Muscle layer of colon (tissue), 2 donors: ENCODE data around the gene RAD23A.

Experiments
- H3K27ac ChIP-seq: one replicate; pipeline ENCODE4 v1.7.0; 2013; ENCODE audit warnings: low read depth, mild to moderate bottlenecking, low read length, moderate library complexity
- H3K27me3 ChIP-seq, 2 donors: one replicate each; pipeline ENCODE4 v1.7.0; 2013; ENCODE audit warnings: low read length in 2 of 2, mild to moderate bottlenecking in 2 of 2; ENCODE audit not compliant: insufficient read depth in 2 of 2, control insufficient read depth in 1 of 2
- H3K36me3 ChIP-seq: one replicate; pipeline ENCODE4 v1.7.0; 2013; ENCODE audit warnings: mild to moderate bottlenecking, low read length; ENCODE audit not compliant: insufficient read depth
- H3K4me1 ChIP-seq: one replicate; pipeline ENCODE4 v1.7.0; 2013; ENCODE audit warnings: mild to moderate bottlenecking, low read length; ENCODE audit not compliant: insufficient read depth
- H3K4me3 ChIP-seq, 2 donors: one replicate each; pipeline ENCODE4 v1.7.0; 2013; ENCODE audit warnings: low read length in 2 of 2, low read depth in 1 of 2, mild to moderate bottlenecking in 1 of 2, moderate library complexity in 1 of 2
- H3K9ac ChIP-seq: one replicate; pipeline ENCODE4 v1.7.0; 2013; ENCODE audit warnings: low read length
- H3K9me3 ChIP-seq: one replicate; pipeline ENCODE4 v1.7.0; 2013; ENCODE audit warnings: mild to moderate bottlenecking, low read length
- donor health status: abdominal sarcoma.
- donor health status: Adenocarcinoma of cecum.

The RAD23A gene

GRCh38 chr19:12939975-12940423, 5.7 kb upstream of the RAD23A start:
- Histone ChIP-seq H3K27ac (no peak overlapping the region), H3K9me3 (no peaks in the 10 kb centered on the region), H3K4me1 (peaks cover 42% of the 10 kb centered on the region), H3K4me3 (peak overlapping the region in 1 of 2 donors; percentile 79), H3K36me3 (peaks cover 48% of the 10 kb centered on the region), H3K27me3 (no peaks in the 10 kb centered on the region), H3K9ac (peak overlapping the region; percentile 71)

GRCh38 chr19:12940897-12941296, 4.8 kb upstream of the RAD23A start:
- no peaks in the 10 kb centered on the region for H3K27me3 ChIP-seq
- H3K9me3 ChIP-seq = no peaks in the 10 kb centered on the region
- H3K36me3 ChIP-seq = peaks cover 50% of the 10 kb centered on the region
- H3K9ac ChIP-seq = no peak overlapping the region
- no peak overlapping the region for H3K27ac ChIP-seq
- peak overlapping the region in 1 of 2 donors; percentile 79 for H3K4me3 ChIP-seq
- peaks cover 42% of the 10 kb centered on the region for H3K4me1 ChIP-seq

GRCh38 chr19:12943437-12944044, 2.1 kb upstream of the RAD23A start:
- H3K4me3 ChIP-seq = no peak overlapping the region
- peaks cover 62% of the 10 kb centered on the region for H3K36me3 ChIP-seq
- H3K27ac ChIP-seq = no peak overlapping the region
- no peaks in the 10 kb centered on the region for H3K9me3 ChIP-seq
- H3K27me3 ChIP-seq = no peaks in the 10 kb centered on the region
- peaks cover 51% of the 10 kb centered on the region for H3K4me1 ChIP-seq
- no peak overlapping the region for H3K9ac ChIP-seq

- H3K27ac ChIP-seq = peak overlapping the region; percentile 34
- no peak overlapping the region for H3K9ac ChIP-seq
- no peaks in the 10 kb centered on the region for H3K9me3 ChIP-seq
- peaks cover 69% of the 10 kb centered on the region for H3K36me3 ChIP-seq
- no peak overlapping the region for H3K4me3 ChIP-seq
- no peaks in the 10 kb centered on the region for H3K27me3 ChIP-seq
- H3K4me1 ChIP-seq = peaks cover 51% of the 10 kb centered on the region
Measured at GRCh38 chr19:12944104-12944674, 1.5 kb upstream of the RAD23A start.

- Histone ChIP-seq H3K27ac (peak overlapping the region; percentile 88), H3K27me3 (no peaks in the 10 kb centered on the region), H3K36me3 (peaks cover 65% of the 10 kb centered on the region), H3K4me1 (peaks cover 32% of the 10 kb centered on the region), H3K9ac (peak overlapping the region; percentile 81), H3K4me3 (peak overlapping the region; percentile 50 to 99), H3K9me3 (no peaks in the 10 kb centered on the region)
Measured at GRCh38 chr19:12946092-12946721, 545 bp downstream of the RAD23A start.

- Histone ChIP-seq H3K4me3 (peak overlapping the region; percentile 50 to 99), H3K4me1 (peaks cover 32% of the 10 kb centered on the region), H3K9ac (peak overlapping the region; percentile 81), H3K27me3 (no peaks in the 10 kb centered on the region), H3K9me3 (no peaks in the 10 kb centered on the region), H3K27ac (peak overlapping the region; percentile 88), H3K36me3 (peaks cover 61% of the 10 kb centered on the region)
Measured at GRCh38 chr19:12946731-12947496, 1.3 kb downstream of the RAD23A start.

- no peak overlapping the region for H3K27ac ChIP-seq
- H3K4me1 ChIP-seq = peaks cover 24% of the 10 kb centered on the region
Measured at GRCh38 chr19:12947702-12948611, 2.3 kb downstream of the RAD23A start.

GRCh38 chr19:12948612-12949362, 3.1 kb downstream of the RAD23A start:
- Histone ChIP-seq H3K9me3 (no peaks in the 10 kb centered on the region), H3K4me1 (peaks cover 17% of the 10 kb centered on the region), H3K27me3 (no peaks in the 10 kb centered on the region), H3K9ac (no peak overlapping the region), H3K36me3 (peaks cover 57% of the 10 kb centered on the region), H3K27ac (no peak overlapping the region), H3K4me3 (no peak overlapping the region)

More at GRCh38 chr19:12947702-12948611, 2.3 kb downstream of the RAD23A start:
- no peak overlapping the region for H3K4me3 ChIP-seq
- H3K9ac ChIP-seq = no peak overlapping the region
- no peaks in the 10 kb centered on the region for H3K9me3 ChIP-seq
- H3K36me3 ChIP-seq = peaks cover 59% of the 10 kb centered on the region
- no peaks in the 10 kb centered on the region for H3K27me3 ChIP-seq

- H3K9me3 ChIP-seq = no peaks in the 10 kb centered on the region
- H3K27ac ChIP-seq = no peak overlapping the region
- H3K27me3 ChIP-seq = no peaks in the 10 kb centered on the region
- H3K9ac ChIP-seq = no peak overlapping the region
- peaks cover 62% of the 10 kb centered on the region for H3K36me3 ChIP-seq
- peaks cover 17% of the 10 kb centered on the region for H3K4me1 ChIP-seq
- no peak overlapping the region for H3K4me3 ChIP-seq
Measured at GRCh38 chr19:12949363-12950283, 4.0 kb downstream of the RAD23A start.
